Mesenchymal stem cell (in vitro differentiated cells and primary cell): ENCODE results near the gene BOD1.
A peak's percentile ranks its signal among the peaks of the same experiment; 100 is the strongest.

ENCODE experiments used
- DNase-seq: peaks from one replicate; pipeline ENCODE4 v3.0.0-alpha.2; 2013
- H2AFZ ChIP-seq: one replicate; pipeline ENCODE4 v1.6.1; 2013; ENCODE audit warnings: low read depth, mild to moderate bottlenecking, control low read depth, inconsistent platforms, low read length, moderate library complexity
- H2AK5ac ChIP-seq: 2 replicates; pipeline ENCODE4 v1.6.1; 2013; ENCODE audit warnings: low read length, moderate library complexity, mild to moderate bottlenecking, inconsistent platforms; ENCODE audit not compliant: severe bottlenecking
- H2BK120ac ChIP-seq: one replicate; pipeline ENCODE4 v1.6.1; 2013; ENCODE audit warnings: low read depth, mild to moderate bottlenecking, inconsistent platforms, low read length, moderate library complexity
- H2BK12ac ChIP-seq, 2 experiments: one replicate each; pipeline ENCODE4 v1.6.1; 2013; ENCODE audit warnings: inconsistent platforms in 2 of 2, low read length in 2 of 2, mild to moderate bottlenecking in 2 of 2, moderate library complexity in 2 of 2, control low read depth in 1 of 2
- H2BK15ac ChIP-seq: one replicate; pipeline ENCODE4 v1.6.1; 2013; ENCODE audit warnings: mild to moderate bottlenecking, low read depth, inconsistent platforms; ENCODE audit not compliant: poor library complexity, severe bottlenecking
- H2BK5ac ChIP-seq: 2 replicates; pipeline ENCODE4 v1.6.1; 2013; ENCODE audit warnings: low read depth, mild to moderate bottlenecking, low read length, control low read depth, inconsistent platforms; ENCODE audit not compliant: poor library complexity, severe bottlenecking
- H3K14ac ChIP-seq, 2 experiments: one replicate each; pipeline ENCODE4 v1.6.1; 2013; ENCODE audit warnings: inconsistent platforms in 2 of 2, low read length in 2 of 2, control low read depth in 1 of 2, mild to moderate bottlenecking in 1 of 2, moderate library complexity in 1 of 2
- H3K18ac ChIP-seq, 2 experiments: one replicate each; pipeline ENCODE4 v1.6.1; 2013; ENCODE audit warnings: inconsistent platforms in 2 of 2, low read length in 2 of 2, control low read depth in 1 of 2, low read depth in 1 of 2, mild to moderate bottlenecking in 1 of 2
- H3K23ac ChIP-seq, 2 experiments: one replicate each; pipeline ENCODE4 v1.6.1; 2013; ENCODE audit warnings: inconsistent platforms in 2 of 2, low read length in 2 of 2, mild to moderate bottlenecking in 2 of 2, moderate library complexity in 2 of 2, control low read depth in 1 of 2
- H3K27ac ChIP-seq: 2 replicates; pipeline ENCODE4 v1.5.1; 2013; ENCODE audit warnings: mild to moderate bottlenecking, moderate library complexity, low read length, control low read depth, inconsistent platforms; ENCODE audit not compliant: poor library complexity, severe bottlenecking
- H3K27me3 ChIP-seq, 2 experiments: 2 replicates each; pipeline versions ENCODE4 v1.6.1 to v1.7.0; 2013; ENCODE audit warnings: low read length in 2 of 2, mild to moderate bottlenecking in 2 of 2, moderate library complexity in 2 of 2, control low read depth in 1 of 2, inconsistent platforms in 1 of 2; ENCODE audit not compliant: control insufficient read depth in 1 of 2, insufficient read depth in 1 of 2
- H3K36me3 ChIP-seq, 2 experiments: 2 replicates each; pipeline versions ENCODE4 v1.6.1 to v1.7.0; 2013; ENCODE audit warnings: low read length in 2 of 2, control low read depth in 1 of 2, inconsistent platforms in 1 of 2, low read depth in 1 of 2, mild to moderate bottlenecking in 1 of 2; ENCODE audit not compliant: insufficient read depth in 2 of 2, control insufficient read depth in 1 of 2
- H3K4ac ChIP-seq, 2 experiments: one replicate each; pipeline ENCODE4 v1.6.1; 2013; ENCODE audit warnings: inconsistent platforms in 2 of 2, low read length in 2 of 2, mild to moderate bottlenecking in 2 of 2, moderate library complexity in 2 of 2, control low read depth in 1 of 2, low read depth in 1 of 2
- H3K4me1 ChIP-seq: 2 replicates; pipeline ENCODE4 v1.6.1; 2013; ENCODE audit warnings: low read depth, low read length, control low read depth; ENCODE audit not compliant: control insufficient read depth, insufficient read depth
- H3K4me2 ChIP-seq: 2 replicates; pipeline ENCODE4 v1.6.1; 2013; ENCODE audit warnings: low read length, mild to moderate bottlenecking, inconsistent platforms; ENCODE audit not compliant: poor library complexity, severe bottlenecking
- H3K4me3 ChIP-seq, 2 experiments: 2 replicates each; pipeline versions ENCODE4 v1.5.1 to v1.7.0; 2013; ENCODE audit warnings: low read length in 2 of 2, mild to moderate bottlenecking in 2 of 2, control low read depth in 1 of 2, low read depth in 1 of 2; ENCODE audit not compliant: insufficient read depth in 1 of 2
- H3K79me1 ChIP-seq: replicated peaks from 2 replicates; pipeline ENCODE4 v1.6.1; 2013; ENCODE audit warnings: mild to moderate bottlenecking, control low read depth, low read length, inconsistent platforms; ENCODE audit not compliant: poor library complexity, severe bottlenecking
- H3K9ac ChIP-seq: 2 replicates; pipeline ENCODE4 v1.7.0; 2013; ENCODE audit warnings: mild to moderate bottlenecking, low read length, moderate library complexity
- H3K9me3 ChIP-seq: 2 replicates; pipeline ENCODE4 v1.7.0; 2013; ENCODE audit warnings: mild to moderate bottlenecking, low read length; ENCODE audit not compliant: control insufficient read depth
- H4K8ac ChIP-seq: one replicate; pipeline ENCODE4 v1.6.1; 2013; ENCODE audit warnings: inconsistent platforms, mild to moderate bottlenecking, low read length, moderate library complexity
- H4K91ac ChIP-seq: one replicate; pipeline ENCODE4 v1.6.1; 2013; ENCODE audit warnings: mild to moderate bottlenecking, low read length, inconsistent platforms
- WGBS: methylation state at CpG from one replicate; pipeline ENCODE4 v1.1.7; 2013; ENCODE audit warnings: mixed read lengths; 5-methylcytosine and 5-hydroxymethylcytosine counted together

BOD1 gene

DNA sequence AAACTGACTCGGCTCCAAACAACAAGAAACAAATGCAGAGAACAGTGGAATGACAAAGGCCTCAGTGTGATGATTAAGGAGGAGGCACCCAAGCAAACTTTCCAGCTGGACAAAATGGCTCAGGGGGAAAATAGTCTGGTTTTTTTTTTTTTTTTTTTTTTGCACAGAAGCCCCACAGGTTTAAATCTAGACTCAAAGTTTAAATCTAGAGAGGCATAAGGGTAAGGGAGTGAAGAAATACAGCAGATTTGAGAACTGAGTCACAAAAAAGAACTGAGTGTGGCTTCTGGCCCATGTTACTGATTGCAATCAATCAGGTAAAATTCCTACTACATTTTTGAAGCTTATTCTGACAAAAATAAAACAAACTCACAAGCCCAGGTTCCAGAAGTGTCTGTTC is 12.3 kb downstream of the BOD1 start:
- H3K27ac ChIP-seq = no peak overlapping the region
- no peak overlapping the region for H3K23ac ChIP-seq
- no peak overlapping the region for H2BK5ac ChIP-seq
- H3K4ac ChIP-seq = no peak overlapping the region
- H2BK15ac ChIP-seq = no peak overlapping the region
- H4K91ac ChIP-seq = no peak overlapping the region
- H2AK5ac ChIP-seq = no peak overlapping the region
- no peak overlapping the region for H2BK120ac ChIP-seq
- peaks cover 22 to 64% of the 10 kb centered on the region in 2 experiments for H3K36me3 ChIP-seq
- H3K9ac ChIP-seq = no peak overlapping the region
- no peak overlapping the region for H3K14ac ChIP-seq
- no peak overlapping the region for H3K4me2 ChIP-seq
- H3K4me1 ChIP-seq = no peaks in the 10 kb centered on the region
- no peak for DNase-seq
- 100% methylated on average over 1 of the region's 1 CpG for WGBS
- no peak overlapping the region for H2BK12ac ChIP-seq
- no peak overlapping the region for H2AFZ ChIP-seq
- H3K79me1 ChIP-seq = peaks cover 35% of the 10 kb centered on the region
- no peaks in the 10 kb centered on the region for H3K9me3 ChIP-seq
- H4K8ac ChIP-seq = no peak overlapping the region
- no peaks in the 10 kb centered on the region for H3K27me3 ChIP-seq
- H3K18ac ChIP-seq = no peak overlapping the region
- no peak overlapping the region for H3K4me3 ChIP-seq

GRCh38 chr5:173602423-173602822 is 14.0 kb downstream of the BOD1 start:
- no peak overlapping the region for H2BK5ac ChIP-seq
- H3K27ac ChIP-seq = no peak overlapping the region
- WGBS = 87% methylated on average over 5 of the region's 6 CpGs

DNA sequence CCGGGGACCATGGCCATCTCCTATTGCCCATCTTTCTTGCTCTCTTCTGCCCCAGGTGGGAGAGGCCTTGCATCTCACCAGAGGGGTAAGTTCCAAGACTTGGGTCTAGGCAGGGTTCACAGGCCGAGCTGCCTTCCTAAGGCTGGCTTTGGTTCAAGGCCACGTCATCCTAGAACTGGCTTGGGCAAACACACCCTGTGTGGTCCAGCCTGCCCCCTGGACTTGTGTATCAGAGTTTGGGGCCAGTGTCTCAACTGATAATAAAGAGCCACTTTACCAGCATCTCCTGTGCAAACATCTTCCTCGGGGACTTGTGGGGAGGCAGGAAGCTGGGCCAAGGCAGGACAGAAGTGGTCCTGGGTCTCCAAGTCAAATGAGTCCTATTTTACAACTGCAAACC is 17.8 kb downstream of the BOD1 start:
- 99% methylated on average over 4 of the region's 4 CpGs for WGBS

More at GRCh38 chr5:173602423-173602822, 14.0 kb downstream of the BOD1 start:
- no peak overlapping the region for H3K23ac ChIP-seq
- H3K9me3 ChIP-seq = no peaks in the 10 kb centered on the region
- H2AK5ac ChIP-seq = no peak overlapping the region
- H4K8ac ChIP-seq = no peak overlapping the region
- no peak overlapping the region for H3K4me2 ChIP-seq
- no peak overlapping the region for H2BK120ac ChIP-seq
- no peak overlapping the region for H3K14ac ChIP-seq
- H4K91ac ChIP-seq = no peak overlapping the region
- H3K18ac ChIP-seq = no peak overlapping the region
- H3K79me1 ChIP-seq = peaks cover 28% of the 10 kb centered on the region
- no peak overlapping the region for H3K4me3 ChIP-seq
- peaks cover 25 to 47% of the 10 kb centered on the region in 2 experiments for H3K36me3 ChIP-seq
- H3K27me3 ChIP-seq = no peaks in the 10 kb centered on the region
- H3K4me1 ChIP-seq = no peaks in the 10 kb centered on the region
- H3K9ac ChIP-seq = no peak overlapping the region
- H3K4ac ChIP-seq = no peak overlapping the region
- peak; percentile 86 for DNase-seq
- no peak overlapping the region for H2BK12ac ChIP-seq
- H2AFZ ChIP-seq = no peak overlapping the region
- no peak overlapping the region for H2BK15ac ChIP-seq

GRCh38 chr5:173597304-173597703 is 19.1 kb downstream of the BOD1 start:
- Histone ChIP-seq H3K9ac (no peak overlapping the region), H2BK120ac (no peak overlapping the region), H3K14ac (no peak overlapping the region), H2BK12ac (no peak overlapping the region), H3K4ac (no peak overlapping the region), H4K8ac (no peak overlapping the region), H3K27me3 (no peaks in the 10 kb centered on the region), H3K9me3 (peaks cover 13% of the 10 kb centered on the region), H3K18ac (no peak overlapping the region), H3K4me3 (no peak overlapping the region), H3K27ac (no peak overlapping the region), H3K4me1 (peaks cover 3% of the 10 kb centered on the region), H3K4me2 (no peak overlapping the region), H3K23ac (no peak overlapping the region), H4K91ac (no peak overlapping the region), H2BK5ac (no peak overlapping the region), H3K36me3 (peaks cover 11 to 20% of the 10 kb centered on the region in 2 experiments), H2AK5ac (no peak overlapping the region), H2BK15ac (no peak overlapping the region), H3K79me1 (peaks cover 7% of the 10 kb centered on the region), H2AFZ (no peak overlapping the region)
- no peak for DNase-seq
- WGBS = 100% methylated on average over 1 of the region's 1 CpG

More for the DNA sequence above, 17.8 kb downstream of the BOD1 start:
- no peak overlapping the region for H3K23ac ChIP-seq
- H3K4me1 ChIP-seq = peaks cover 3% of the 10 kb centered on the region
- H3K18ac ChIP-seq = no peak overlapping the region
- H3K4ac ChIP-seq = no peak overlapping the region
- H2BK12ac ChIP-seq = no peak overlapping the region
- H3K27ac ChIP-seq = no peak overlapping the region
- no peak overlapping the region for H2BK15ac ChIP-seq
- H3K4me2 ChIP-seq = no peak overlapping the region
- no peak overlapping the region for H2AK5ac ChIP-seq
- H3K9me3 ChIP-seq = no peaks in the 10 kb centered on the region
- DNase-seq = no peak
- H2BK120ac ChIP-seq = no peak overlapping the region
- no peak overlapping the region for H3K9ac ChIP-seq
- H4K91ac ChIP-seq = no peak overlapping the region
- H3K27me3 ChIP-seq = no peaks in the 10 kb centered on the region
- no peak overlapping the region for H3K4me3 ChIP-seq
- no peak overlapping the region for H4K8ac ChIP-seq
- no peak overlapping the region for H2BK5ac ChIP-seq
- H3K79me1 ChIP-seq = peaks cover 11% of the 10 kb centered on the region
- H3K14ac ChIP-seq = no peak overlapping the region
- H3K36me3 ChIP-seq = peaks cover 15 to 20% of the 10 kb centered on the region in 2 experiments
- H2AFZ ChIP-seq = no peak overlapping the region
